ENCODE results near the gene DNASE1L2.

The DNASE1L2 gene

DNA sequence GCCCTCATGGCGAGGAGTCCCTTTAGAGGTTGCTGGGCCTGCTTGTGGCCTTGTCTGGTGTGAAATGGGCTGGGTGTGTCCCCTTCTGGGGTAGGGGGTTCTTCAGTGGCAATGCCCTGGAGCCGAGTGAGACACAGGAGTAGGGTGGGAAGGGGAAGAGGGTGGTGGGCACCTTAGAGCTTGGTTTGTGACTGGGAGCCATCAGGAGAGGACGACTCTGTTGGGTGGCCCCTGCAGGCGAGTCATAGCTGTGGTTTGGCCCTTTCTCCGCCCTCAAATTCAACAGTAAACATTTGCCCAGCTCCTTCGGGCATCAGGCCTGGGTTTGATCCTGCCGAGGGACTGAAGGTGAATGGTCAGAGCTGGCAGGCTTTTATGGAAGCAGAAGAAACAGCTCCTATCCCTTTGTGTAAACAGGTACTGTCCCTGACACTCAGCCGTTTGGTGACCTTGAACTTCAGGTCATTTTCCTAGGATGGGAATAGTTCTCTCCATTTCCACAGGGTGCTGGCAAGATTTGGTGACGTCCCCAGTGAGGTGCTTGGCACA, 9.9 kb upstream of the DNASE1L2 start:
- peak overlapping the region; percentile 93 for H3K27ac ChIP-seq

DNA sequence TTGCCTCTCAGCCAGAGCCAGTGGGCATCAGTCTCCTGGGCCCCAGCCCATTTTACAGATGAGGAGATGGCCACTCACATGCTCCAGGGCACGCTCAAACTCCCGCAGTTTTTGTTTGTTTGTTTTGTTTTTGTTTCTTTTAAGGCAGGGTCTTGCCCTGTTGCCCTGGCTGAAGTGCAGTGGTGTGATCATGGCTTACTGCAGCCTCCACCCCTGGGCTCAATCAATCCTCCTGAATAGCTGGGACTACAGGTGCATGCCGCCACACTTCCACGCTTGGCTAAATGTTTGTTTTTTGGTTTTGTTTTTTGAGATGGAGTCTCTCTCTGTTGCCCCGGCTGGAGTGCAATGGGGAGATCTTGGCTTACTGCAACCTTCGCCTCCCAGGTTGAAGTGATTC, 9.3 kb upstream of the DNASE1L2 start:
- TF ChIP-seq ZFX (IDR thresholded peaks at IDR 0.05) = no peak
- TF ChIP-seq, protein P1, sequence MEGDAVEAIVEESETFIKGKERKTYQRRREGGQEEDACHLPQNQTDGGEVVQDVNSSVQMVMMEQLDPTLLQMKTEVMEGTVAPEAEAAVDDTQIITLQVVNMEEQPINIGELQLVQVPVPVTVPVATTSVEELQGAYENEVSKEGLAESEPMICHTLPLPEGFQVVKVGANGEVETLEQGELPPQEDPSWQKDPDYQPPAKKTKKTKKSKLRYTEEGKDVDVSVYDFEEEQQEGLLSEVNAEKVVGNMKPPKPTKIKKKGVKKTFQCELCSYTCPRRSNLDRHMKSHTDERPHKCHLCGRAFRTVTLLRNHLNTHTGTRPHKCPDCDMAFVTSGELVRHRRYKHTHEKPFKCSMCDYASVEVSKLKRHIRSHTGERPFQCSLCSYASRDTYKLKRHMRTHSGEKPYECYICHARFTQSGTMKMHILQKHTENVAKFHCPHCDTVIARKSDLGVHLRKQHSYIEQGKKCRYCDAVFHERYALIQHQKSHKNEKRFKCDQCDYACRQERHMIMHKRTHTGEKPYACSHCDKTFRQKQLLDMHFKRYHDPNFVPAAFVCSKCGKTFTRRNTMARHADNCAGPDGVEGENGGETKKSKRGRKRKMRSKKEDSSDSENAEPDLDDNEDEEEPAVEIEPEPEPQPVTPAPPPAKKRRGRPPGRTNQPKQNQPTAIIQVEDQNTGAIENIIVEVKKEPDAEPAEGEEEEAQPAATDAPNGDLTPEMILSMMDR (conservative IDR thresholded peaks at IDR 0.05) = no peak
- H3K27ac ChIP-seq = peak overlapping the region; percentile 93

More for the DNA sequence above, 9.9 kb upstream of the DNASE1L2 start:
- no peak for TF ChIP-seq ZFX (IDR thresholded peaks at IDR 0.05)
- TF ChIP-seq, protein P1 (conservative IDR thresholded peaks at IDR 0.05) = no peak; the same call in 1 of the 2 replicates

DNA sequence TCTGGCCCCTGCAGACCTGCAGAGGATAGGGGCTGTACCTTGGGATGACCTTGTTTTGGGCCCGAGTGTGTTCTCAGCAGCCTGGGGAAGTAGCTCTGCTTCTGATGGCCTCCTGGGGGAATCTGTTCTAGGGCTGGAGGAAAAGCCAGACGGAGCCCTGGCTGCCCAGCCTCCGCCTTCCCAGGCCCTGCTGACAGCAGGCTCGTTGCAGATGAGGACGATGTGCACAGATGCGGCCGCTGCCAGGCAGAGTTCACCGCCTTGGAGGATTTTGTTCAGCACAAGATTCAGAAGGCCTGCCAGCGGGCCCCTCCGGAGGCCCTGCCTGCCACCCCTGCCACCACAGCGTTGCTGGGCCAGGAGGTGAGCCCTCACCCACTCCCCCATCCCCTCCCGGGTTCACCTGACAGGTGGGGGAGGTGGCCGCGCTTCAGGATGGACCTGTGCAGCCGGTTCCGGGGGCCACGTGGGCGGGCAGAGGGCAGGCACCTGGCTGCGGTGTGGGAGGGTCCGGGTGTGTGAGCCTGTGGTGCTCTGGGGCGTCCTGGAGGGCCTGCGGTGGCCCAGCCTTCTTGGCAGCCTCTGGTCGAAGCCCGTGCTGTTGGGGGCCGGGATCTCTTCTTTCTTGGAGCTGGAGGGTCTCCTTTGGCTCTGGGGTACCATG, 8.0 kb upstream of the DNASE1L2 start:
- TF ChIP-seq ZFX (IDR thresholded peaks at IDR 0.05) = no peak
- TF ChIP-seq, protein P1 (conservative IDR thresholded peaks at IDR 0.05) = no peak
- H3K27ac ChIP-seq = peak overlapping the region; percentile 93

DNA sequence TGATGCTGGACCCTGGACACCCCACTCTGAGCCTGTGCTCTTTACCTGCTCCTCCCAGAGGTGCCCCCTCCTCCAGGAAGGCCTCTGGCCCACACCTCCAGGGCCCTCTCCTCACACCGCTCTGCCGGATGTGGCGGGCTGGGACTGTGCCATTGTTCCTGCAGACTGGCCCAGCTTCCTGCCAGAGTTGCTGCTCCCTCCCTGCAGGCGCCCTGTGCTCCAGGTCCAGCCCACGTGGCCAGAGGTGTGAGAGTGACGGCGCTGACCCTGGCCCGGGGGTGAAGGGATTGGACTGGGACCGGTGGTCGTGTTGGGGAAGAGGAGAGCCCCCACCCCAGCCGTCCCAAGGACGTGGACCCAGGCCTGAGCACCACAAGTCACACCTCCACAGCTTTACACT, 7.2 kb upstream of the DNASE1L2 start:
- H3K27ac ChIP-seq = peak overlapping the region; percentile 93
- no peak for TF ChIP-seq ZFX (IDR thresholded peaks at IDR 0.05)
- TF ChIP-seq, protein P1 (conservative IDR thresholded peaks at IDR 0.05) = no peak

DNA sequence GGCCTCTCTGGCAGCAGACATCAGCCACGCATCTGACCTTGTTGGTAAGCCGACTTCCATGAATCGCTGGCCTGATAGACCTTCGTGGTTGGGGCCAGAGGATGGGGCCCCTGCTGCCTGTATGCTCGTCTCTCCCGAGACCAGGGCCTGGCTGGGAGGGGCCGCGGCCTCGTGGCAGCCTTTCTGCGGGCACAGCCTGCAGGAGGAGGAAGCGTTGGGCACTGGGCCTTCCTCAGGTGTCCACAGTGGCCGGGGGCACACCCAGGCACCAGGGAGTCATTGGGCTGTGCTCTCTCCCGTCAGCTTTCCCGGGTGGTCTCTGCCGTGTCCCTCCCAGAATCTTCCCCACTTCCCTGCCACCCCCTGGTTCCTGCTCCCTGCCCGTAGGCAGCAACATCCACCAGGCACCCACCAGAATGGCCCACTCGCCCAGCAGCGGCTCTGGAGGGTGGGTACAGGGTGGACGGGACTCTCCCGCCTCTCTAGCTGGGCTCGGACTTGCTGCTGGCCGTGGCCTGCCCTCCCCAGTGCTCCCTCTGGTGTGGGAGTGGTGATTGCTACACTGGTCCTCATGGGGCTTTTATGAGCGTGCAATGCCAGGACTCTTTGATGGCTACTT, 6.5 kb upstream of the DNASE1L2 start:
- no peak for TF ChIP-seq ZFX (IDR thresholded peaks at IDR 0.05)
- TF ChIP-seq, protein P1 (conservative IDR thresholded peaks at IDR 0.05) = no peak
- H3K27ac ChIP-seq = peak overlapping the region; percentile 93

DNA sequence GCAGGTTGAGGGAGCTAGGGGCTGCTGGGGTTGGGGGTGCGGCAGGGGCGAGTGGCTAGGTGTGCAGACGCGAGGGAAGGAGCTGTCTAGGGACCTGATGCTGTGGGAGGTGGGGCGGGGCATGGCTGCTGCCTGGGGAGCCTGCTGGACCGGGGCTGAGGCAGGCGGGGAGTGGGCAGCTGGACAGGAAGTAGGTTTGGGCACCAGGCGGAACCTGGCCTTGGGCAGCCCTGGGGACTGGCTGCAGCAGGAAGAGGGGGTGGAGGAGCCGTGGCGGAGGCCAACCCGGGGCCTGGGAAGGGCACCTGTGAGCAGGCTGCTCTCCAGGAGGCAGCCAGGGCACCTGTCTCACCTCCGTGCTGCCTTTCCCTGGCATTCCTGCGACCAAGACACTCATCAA, 5.9 kb upstream of the DNASE1L2 start:
- TF ChIP-seq, protein P1 (conservative IDR thresholded peaks at IDR 0.05) = no peak
- no peak for TF ChIP-seq ZFX (IDR thresholded peaks at IDR 0.05)
- H3K27ac ChIP-seq = no peak overlapping the region

Data from C4-2B (cell line).